Epithelial cell of alveolus of lung (primary cell): ENCODE results near the gene SLC2A10. TPM values are rescaled to one million over a fixed set of nuclear protein-coding genes. Genes with fewer than 3 reads are reported as not detected.

Source experiments
- total RNA-seq: library from RNA; depleted of rRNA; stranded (reverse); fragments of >200 nt; gene quantifications from 2 replicates; pipeline ENCODE4 v1.2.1, GENCODE V29; 2015

The SLC2A10 gene
- 43.3 and 48.8 TPM in 2 replicates for total RNA-seq

GRCh38 chr20:46709459-46710152, at the start of gene SLC2A10:
Gene SLC2A10, plus strand, starts transcription at chr20:46709649. Its CDS starts 88 bp downstream, at chr20:46709737.

GRCh38 chr20:46689082-46689753, 20.2 kb upstream of the SLC2A10 start, which contains the start of gene TP53RK:
Gene TP53RK, minus strand, starts transcription at chr20:46689444. Its CDS starts 30 bp downstream, at chr20:46689414.

Other genes with a start within 250 kb of the SLC2A10 start
- gene ZNF334, start 196.1 kb upstream of the SLC2A10 start, total RNA-seq, result 1.8 and 4.6 TPM in 2 replicates
- not detected in 2 replicates for gene OCSTAMP, start 159.0 kb upstream of the SLC2A10 start, total RNA-seq
- gene SLC13A3, start 58.2 kb upstream of the SLC2A10 start, total RNA-seq, result 3.1 and 8.2 TPM in 2 replicates
- gene TP53RK, start 20.2 kb upstream of the SLC2A10 start, total RNA-seq, result 18.4 and 20.3 TPM in 2 replicates
- 0.24 and 1.2 TPM in 2 replicates for gene EYA2, start 185.2 kb downstream of the SLC2A10 start, total RNA-seq